OCI-LY1 (cell line): ENCODE results near the gene GLIS1.

ENCODE experiments used
- H2AFZ ChIP-seq: fragments of 200-600 bp; sonication (generic), shearing (Covaris generic); 2 replicates; pipeline ENCODE4 v1.6.0; 2014; ENCODE audit warnings: antibody characterized with exemption, mild to moderate bottlenecking, low read length
- H3F3A ChIP-seq: fragments of 200-600 bp; sonication (generic), shearing (Covaris generic); 2 replicates; pipeline ENCODE4 v1.6.0; 2014; ENCODE audit warnings: mild to moderate bottlenecking, antibody characterized with exemption, low read length, moderate library complexity; ENCODE audit not compliant: insufficient read depth
- H3K27ac ChIP-seq: fragments of 200-600 bp; sonication (generic); 2 replicates; pipeline ENCODE4 v1.5.1; 2014; ENCODE audit warnings: low read length, mixed run types, mild to moderate bottlenecking, low read depth; ENCODE audit not compliant: poor library complexity, severe bottlenecking
- H3K27me3 ChIP-seq: fragments of 200-600 bp; sonication (generic); 2 replicates; pipeline ENCODE4 v1.6.0; 2014; ENCODE audit warnings: antibody characterized with exemption, mild to moderate bottlenecking, low read length, moderate library complexity; ENCODE audit not compliant: insufficient read depth
- H3K36me3 ChIP-seq: fragments of 200-600 bp; sonication (generic); 2 replicates; pipeline ENCODE4 v1.6.1; 2014; ENCODE audit warnings: mild to moderate bottlenecking, antibody characterized with exemption, low read length, moderate library complexity, mixed read lengths; ENCODE audit not compliant: insufficient read depth
- H3K4me1 ChIP-seq: fragments of 200-600 bp; sonication (generic); 2 replicates; pipeline ENCODE4 v1.5.1; 2014; ENCODE audit warnings: mild to moderate bottlenecking, low read length, moderate library complexity; ENCODE audit not compliant: insufficient read depth, severe bottlenecking
- H3K4me2 ChIP-seq: fragments of 200-600 bp; sonication (generic), shearing (Covaris generic); 2 replicates; pipeline ENCODE4 v1.6.1; 2014; ENCODE audit warnings: low read length
- H3K4me3 ChIP-seq: fragments of 200-600 bp; sonication (generic); 2 replicates; pipeline ENCODE4 v1.5.1; 2014; ENCODE audit warnings: low read length, low read depth, mild to moderate bottlenecking, mixed read lengths; ENCODE audit not compliant: poor library complexity, severe bottlenecking
- H3K79me2 ChIP-seq: fragments of 200-600 bp; shearing (Covaris generic); 2 replicates; pipeline ENCODE4 v1.6.1; 2016; ENCODE audit warnings: mixed run types, low read length, mixed read lengths; ENCODE audit not compliant: insufficient read depth
- H3K9ac ChIP-seq: fragments of 200-600 bp; sonication (generic), shearing (Covaris generic); 2 replicates; pipeline ENCODE4 v1.6.1; 2014; ENCODE audit warnings: mild to moderate bottlenecking, low read length, mixed read lengths
- H3K9me2 ChIP-seq: fragments of 200-600 bp; sonication (generic), shearing (Covaris generic); 2 replicates; pipeline ENCODE4 v1.6.1; 2014; ENCODE audit warnings: low read depth, mild to moderate bottlenecking, low read length, mixed read lengths
- H3K9me3 ChIP-seq: fragments of 200-600 bp; shearing (Covaris generic); 2 replicates; pipeline ENCODE4 v1.6.1; 2014; ENCODE audit warnings: low read length, mixed read lengths
- H4K20me1 ChIP-seq: fragments of 200-600 bp; sonication (generic), shearing (Covaris generic); 2 replicates; pipeline ENCODE4 v1.6.0; 2016; ENCODE audit warnings: mild to moderate bottlenecking, low read length; ENCODE audit not compliant: insufficient read depth
- EZH2 ChIP-seq: fragments of 200-600 bp; sonication (generic), shearing (Covaris generic); IDR thresholded peaks from 2 replicates; pipeline ENCODE4 v1.8.0; 2017; ENCODE audit warnings: borderline replicate concordance, mixed run types, mild to moderate bottlenecking, antibody characterized with exemption, low read length, moderate library complexity, mixed read lengths
- TF ChIP-seq, protein P1 (sequence below): fragments of 200-600 bp; sonication (generic), shearing (Covaris generic); IDR thresholded peaks from 2 replicates; pipeline ENCODE4 v1.5.1; 2017; ENCODE audit warnings: mild to moderate bottlenecking, antibody characterized with exemption, low read length, moderate library complexity, mixed read lengths

Gene GLIS1

DNA sequence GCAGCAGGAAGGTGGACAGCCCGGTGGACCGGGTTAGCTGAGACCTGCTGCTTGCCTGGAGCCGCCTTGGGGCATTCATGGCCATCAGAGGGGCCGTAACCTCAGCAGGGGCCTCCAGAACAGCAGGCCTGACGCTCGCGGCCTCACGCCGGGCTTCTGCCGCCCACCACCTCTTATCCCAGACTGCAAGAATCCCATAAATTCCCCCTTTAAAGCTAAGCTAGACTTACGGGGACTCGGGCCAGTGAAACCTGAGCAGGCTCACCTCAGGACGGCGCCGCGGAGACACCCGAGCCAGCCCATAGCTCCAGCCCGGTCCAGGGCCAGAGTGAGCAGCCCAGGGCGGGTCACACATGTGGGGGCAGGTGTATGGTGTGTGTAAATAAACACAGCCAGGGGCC is 132.3 kb downstream of the GLIS1 start:
- peaks cover 12% of the 10 kb centered on the region for H3K9me3 ChIP-seq
- H2AFZ ChIP-seq, result no peak overlapping the region
- no peak for TF ChIP-seq EZH2
- TF ChIP-seq, protein P1, sequence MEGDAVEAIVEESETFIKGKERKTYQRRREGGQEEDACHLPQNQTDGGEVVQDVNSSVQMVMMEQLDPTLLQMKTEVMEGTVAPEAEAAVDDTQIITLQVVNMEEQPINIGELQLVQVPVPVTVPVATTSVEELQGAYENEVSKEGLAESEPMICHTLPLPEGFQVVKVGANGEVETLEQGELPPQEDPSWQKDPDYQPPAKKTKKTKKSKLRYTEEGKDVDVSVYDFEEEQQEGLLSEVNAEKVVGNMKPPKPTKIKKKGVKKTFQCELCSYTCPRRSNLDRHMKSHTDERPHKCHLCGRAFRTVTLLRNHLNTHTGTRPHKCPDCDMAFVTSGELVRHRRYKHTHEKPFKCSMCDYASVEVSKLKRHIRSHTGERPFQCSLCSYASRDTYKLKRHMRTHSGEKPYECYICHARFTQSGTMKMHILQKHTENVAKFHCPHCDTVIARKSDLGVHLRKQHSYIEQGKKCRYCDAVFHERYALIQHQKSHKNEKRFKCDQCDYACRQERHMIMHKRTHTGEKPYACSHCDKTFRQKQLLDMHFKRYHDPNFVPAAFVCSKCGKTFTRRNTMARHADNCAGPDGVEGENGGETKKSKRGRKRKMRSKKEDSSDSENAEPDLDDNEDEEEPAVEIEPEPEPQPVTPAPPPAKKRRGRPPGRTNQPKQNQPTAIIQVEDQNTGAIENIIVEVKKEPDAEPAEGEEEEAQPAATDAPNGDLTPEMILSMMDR, result no peak
- no peak overlapping the region for H3K4me2 ChIP-seq
- no peaks in the 10 kb centered on the region for H3K4me1 ChIP-seq
- H3K4me3 ChIP-seq, result no peak overlapping the region
- H3K9me2 ChIP-seq, result no peaks in the 10 kb centered on the region
- H3K27me3 ChIP-seq, result no peaks in the 10 kb centered on the region; the same call in 1 of the 2 replicates
- H3K79me2 ChIP-seq, result no peaks in the 10 kb centered on the region
- H4K20me1 ChIP-seq, result no peaks in the 10 kb centered on the region
- no peak overlapping the region for H3K9ac ChIP-seq
- H3K36me3 ChIP-seq, result no peaks in the 10 kb centered on the region
- no peaks in the 10 kb centered on the region for H3F3A ChIP-seq
- H3K27ac ChIP-seq, result no peak overlapping the region

DNA sequence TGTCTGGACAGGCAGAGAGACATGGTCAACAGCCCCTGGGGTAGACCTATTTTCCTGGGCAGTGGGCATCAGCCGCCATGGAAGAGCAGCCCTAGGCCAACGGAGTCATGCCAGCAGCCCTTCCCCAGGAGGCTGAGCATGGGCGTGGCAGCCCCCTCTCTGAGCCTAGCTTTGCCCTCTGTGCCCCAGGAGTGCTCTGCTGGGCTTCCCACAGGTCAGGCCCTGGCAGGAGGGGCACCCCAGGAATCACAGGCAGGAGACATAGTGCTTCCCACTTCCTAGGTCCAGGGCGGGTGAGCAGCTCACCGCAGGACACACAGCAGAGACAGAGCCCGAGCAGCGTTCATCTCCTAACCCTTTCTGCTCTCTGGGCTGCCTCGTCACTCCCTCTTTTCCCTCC is 132.8 kb downstream of the GLIS1 start:
- no peak overlapping the region for H3K27ac ChIP-seq
- H2AFZ ChIP-seq, result no peak overlapping the region
- no peak overlapping the region for H3K4me3 ChIP-seq

DNA sequence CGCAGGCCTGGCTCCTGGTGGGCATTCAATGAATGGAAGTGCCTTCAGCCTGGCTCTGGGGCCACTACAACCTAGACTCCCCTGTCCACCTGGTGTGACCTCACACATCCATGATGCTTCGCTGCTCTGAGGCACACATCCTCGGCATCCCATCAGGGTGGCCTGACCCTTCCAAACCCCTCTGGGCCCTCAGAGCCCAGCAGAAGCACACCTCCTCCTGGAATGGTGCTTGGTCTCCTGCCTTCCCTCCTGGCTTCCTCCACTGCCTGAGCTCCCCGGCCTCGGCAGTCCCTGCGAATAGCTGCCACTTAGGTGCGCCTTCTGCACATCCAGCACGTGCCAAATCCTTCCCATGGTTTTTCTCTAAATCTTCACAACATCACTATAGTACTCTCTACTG is 133.8 kb downstream of the GLIS1 start:
- Histone ChIP-seq H3K4me3 (no peak overlapping the region), H3K4me1 (no peaks in the 10 kb centered on the region), H3K9ac (no peak overlapping the region), H4K20me1 (no peaks in the 10 kb centered on the region), H3K4me2 (no peak overlapping the region), H3K79me2 (no peaks in the 10 kb centered on the region), H3K9me2 (no peaks in the 10 kb centered on the region), H3F3A (no peaks in the 10 kb centered on the region), H3K27me3 (no peaks in the 10 kb centered on the region; the same call in 1 of the 2 replicates), H3K36me3 (no peaks in the 10 kb centered on the region), H2AFZ (no peak overlapping the region), H3K9me3 (0 out of 2 replicates have a peak, but pooled peaks cover 1% of the 10 kb centered on the region), H3K27ac (no peak overlapping the region)
- TF ChIP-seq, protein P1, result no peak
- no peak for TF ChIP-seq EZH2

More for the DNA sequence above, 132.8 kb downstream of the GLIS1 start:
- H4K20me1 ChIP-seq, result no peaks in the 10 kb centered on the region
- H3K79me2 ChIP-seq, result no peaks in the 10 kb centered on the region
- peaks cover 9% of the 10 kb centered on the region for H3K9me3 ChIP-seq
- H3K9me2 ChIP-seq, result no peaks in the 10 kb centered on the region
- no peaks in the 10 kb centered on the region; the same call in 1 of the 2 replicates for H3K27me3 ChIP-seq
- TF ChIP-seq EZH2, result no peak
- TF ChIP-seq, protein P1, result no peak
- H3K4me1 ChIP-seq, result no peaks in the 10 kb centered on the region
- no peak overlapping the region for H3K9ac ChIP-seq
- H3K36me3 ChIP-seq, result no peaks in the 10 kb centered on the region
- no peaks in the 10 kb centered on the region for H3F3A ChIP-seq
- H3K4me2 ChIP-seq, result no peak overlapping the region
